Stimulated activated CD4-positive, alpha-beta T cell treated with anti-CD3 and anti-CD28 coated beads, Interleukin-2, amount 100 ng/mL, for 24 hours (primary cell): Measurements from ENCODE around the gene CERK.
"Not testable (repeated sequence)": the region's sequence is repeated elsewhere in the genome, so short reads cannot be mapped to it uniquely, and the experiment has no call there.

Source experiments
- DNase-seq, 2 donors: peaks; one replicate each; pipeline ENCODE4 v3.0.0-alpha.2; 2020

The CERK gene

GRCh38 chr22:46659059-46659790 lies 78.8 kb downstream of the CERK start:
- DNase-seq, result no peak

DNA sequence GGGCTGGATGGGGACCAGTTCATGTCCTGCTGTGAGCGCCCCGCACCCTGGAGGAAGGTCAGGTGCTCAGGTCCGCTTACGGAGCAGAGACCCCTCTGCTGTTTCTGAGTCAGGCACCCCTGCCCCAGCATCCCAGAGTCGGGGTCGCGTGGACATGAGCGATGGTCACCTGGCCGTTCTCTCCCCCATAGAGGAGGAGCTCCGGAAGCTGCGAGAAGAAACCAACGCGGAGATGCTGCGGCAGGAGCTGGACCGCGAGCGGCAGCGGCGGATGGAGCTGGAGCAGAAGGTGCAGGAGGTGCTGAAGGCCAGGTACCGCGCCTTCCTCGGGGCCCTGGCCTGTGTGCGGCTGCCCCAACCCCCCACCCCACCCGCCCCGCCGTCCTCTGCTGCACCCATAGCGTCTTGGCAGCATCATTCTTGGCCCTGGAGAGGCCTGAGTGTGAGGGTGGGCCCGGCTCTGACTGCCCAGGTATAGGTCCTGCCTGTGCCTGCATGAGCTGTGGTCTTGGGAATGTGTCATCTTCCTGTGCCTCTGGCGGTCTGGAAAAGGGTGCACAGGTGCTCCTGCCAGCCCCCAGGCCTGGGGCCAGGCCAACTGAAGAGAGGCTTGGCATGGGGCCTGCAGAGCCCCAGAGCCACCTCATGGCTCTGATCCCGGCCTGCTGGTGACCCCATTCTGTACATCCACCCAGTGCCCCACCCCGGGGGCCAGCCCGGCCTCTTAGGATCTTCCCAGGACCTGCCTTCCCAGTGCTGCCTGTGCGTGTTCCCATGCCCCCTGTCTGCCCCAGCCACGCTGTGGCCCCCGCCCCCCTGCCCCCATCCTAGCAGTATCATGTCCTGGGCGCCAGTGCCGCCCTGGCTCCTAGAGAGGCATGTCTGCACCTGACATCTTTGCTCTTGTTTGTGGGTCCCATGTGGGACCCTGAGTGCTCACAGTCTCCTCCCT lies 79.8 kb downstream of the CERK start:
- no peak for DNase-seq

DNA sequence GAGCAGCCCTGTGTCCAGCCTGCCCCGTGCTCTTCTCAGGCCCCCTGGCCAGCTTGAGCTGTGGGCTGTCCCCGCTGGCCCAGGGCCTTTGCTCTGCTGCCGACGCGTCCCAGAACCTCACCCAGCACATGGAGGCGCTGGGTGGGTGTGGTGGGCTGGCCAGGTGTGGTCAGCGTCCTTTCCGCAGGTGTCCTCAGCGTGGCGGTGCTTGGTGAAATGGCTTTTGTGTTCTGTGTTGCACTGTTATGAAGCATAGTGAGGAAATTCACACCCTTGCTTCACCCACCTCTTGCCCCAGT lies 80.4 kb downstream of the CERK start:
- DNase-seq, result no peak

GRCh38 chr22:46656856-46657654 lies 81.0 kb downstream of the CERK start:
- no peak for DNase-seq

DNA sequence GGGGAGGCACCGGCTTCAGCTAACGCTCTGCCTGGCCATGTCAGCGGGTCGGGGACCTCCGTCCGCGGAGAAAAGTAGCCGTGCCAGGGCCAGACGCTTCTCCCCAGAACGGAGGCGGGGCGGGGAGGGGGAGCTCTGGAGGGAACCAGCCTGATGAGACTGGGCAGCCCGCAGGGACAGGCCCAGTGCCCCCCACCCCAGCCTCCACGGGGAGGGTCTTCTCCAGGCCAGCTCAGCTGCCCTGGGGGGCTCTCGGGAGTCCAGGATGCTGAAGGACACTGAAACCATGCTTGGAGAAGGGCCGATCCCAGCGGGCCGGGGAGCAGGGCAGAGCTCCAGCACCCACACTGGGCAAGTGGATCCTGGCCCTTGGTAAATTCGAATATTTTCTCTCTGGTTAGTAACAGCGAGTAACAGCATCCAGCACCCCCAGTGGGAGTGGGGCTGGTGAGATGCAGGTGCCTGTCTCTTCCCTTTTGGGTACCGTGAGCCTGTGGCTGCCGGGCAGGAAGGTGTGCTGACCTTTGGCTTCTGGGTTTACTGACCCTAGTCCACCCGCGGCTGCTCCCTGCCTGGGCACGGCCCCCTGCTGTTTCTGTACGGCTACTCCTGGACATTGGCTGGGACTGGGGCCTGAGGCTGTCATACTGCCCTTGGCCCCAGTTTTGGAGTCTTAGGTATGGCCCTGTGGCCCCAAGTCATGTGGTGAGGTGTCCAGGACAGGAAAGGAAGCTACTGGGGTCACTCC lies 82.0 kb downstream of the CERK start:
- DNase-seq, result no peak

DNA sequence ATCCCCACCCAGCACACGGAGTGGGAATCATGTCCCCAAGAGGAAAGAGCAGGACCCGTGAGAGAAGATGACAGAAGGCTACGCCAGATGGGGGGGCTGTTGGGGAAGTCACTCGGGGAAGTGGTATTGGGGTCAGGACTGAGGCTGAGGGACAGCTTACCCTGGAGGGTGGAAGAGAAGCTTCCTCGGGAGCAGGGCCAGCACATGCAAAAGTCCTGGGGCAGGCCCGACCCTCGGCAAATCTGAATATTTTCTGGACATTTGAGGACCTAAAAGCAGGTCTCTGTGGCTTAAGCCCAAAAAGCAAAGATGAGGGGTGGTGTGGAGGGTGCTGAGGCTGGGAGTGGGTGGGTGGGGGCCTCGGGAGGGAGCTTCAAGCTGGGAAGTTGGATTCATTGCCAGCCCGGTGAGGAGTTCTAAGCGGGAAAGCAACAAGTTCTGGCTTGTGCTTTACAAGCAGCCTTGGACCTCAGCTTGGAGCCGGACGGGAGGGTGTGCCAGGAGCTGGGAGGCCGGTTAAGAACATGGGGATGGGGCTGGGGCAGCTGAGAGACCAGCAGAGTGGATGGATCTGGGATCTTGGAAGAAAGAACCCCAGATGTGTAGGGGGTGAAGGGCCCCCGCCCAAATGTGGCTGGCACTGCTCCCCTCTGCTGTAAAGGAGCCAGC lies 83.0 kb downstream of the CERK start:
- no peak for DNase-seq

- DNase-seq, result no peak
Observed at GRCh38 chr22:46654426-46654825, 83.6 kb downstream of the CERK start.

DNA sequence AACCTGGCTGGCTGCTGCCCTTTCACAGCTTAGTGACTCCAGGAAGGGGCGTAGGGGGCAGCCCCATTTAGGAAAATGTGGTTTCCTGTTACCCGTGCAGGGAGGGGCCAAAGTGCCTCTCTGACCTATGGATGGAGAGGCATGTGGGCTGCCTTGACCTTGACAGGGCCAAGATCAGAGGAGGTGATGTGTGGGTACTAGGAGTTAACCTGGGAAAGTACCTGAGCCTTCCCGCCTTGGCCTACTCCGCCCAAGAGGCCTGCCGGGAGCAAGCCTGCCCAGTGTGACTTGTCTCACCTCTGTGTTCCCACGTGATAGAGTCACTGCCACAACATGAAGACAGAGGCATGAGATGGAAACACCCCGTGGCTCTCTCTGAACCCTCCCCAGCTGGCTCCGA lies 84.5 kb downstream of the CERK start:
- DNase-seq, result peak in 1 of 2 donors; percentile 60

- no peak for DNase-seq
Observed at GRCh38 chr22:46652847-46653331, 85.2 kb downstream of the CERK start.

DNA sequence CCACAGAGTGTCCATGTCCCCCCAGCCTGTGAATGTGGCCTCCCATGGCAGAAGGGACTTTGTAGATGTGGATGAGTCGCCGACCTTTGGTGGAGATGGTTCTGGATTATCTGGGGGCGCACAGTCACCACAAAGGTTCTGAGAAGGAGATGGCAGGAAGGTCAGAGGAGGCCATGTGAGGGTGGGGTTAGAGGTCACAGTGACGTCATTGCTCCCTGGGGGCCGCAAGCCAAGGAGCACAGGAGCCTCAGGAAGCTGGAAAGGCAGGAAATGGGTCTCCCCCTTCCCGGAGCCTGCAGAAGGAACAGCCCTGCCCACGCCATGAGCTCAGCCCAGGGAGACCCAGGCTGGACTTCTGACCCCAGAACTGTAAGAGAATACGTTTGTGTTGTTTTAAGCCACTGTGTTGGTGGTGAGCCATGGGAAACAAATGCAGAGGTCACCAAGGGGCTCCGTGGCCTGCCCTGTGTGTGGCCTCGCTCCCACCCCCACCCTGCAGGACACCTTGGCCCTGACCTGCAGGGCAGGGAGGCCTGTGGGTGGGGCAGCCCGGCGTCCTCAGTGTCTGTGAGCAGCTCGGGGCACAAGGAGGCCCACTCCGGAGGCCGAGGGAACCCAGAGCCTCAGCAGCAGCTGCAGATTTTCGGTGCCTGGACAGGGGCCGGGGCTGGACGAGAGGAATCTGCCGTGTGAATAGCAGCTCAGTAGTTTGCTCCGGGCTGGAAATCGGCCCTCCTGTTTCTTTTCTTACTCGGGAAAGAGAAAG lies 85.8 kb downstream of the CERK start:
- DNase-seq, result no peak

GRCh38 chr22:46651316-46651715 lies 86.7 kb downstream of the CERK start:
- DNase-seq, result no peak

DNA sequence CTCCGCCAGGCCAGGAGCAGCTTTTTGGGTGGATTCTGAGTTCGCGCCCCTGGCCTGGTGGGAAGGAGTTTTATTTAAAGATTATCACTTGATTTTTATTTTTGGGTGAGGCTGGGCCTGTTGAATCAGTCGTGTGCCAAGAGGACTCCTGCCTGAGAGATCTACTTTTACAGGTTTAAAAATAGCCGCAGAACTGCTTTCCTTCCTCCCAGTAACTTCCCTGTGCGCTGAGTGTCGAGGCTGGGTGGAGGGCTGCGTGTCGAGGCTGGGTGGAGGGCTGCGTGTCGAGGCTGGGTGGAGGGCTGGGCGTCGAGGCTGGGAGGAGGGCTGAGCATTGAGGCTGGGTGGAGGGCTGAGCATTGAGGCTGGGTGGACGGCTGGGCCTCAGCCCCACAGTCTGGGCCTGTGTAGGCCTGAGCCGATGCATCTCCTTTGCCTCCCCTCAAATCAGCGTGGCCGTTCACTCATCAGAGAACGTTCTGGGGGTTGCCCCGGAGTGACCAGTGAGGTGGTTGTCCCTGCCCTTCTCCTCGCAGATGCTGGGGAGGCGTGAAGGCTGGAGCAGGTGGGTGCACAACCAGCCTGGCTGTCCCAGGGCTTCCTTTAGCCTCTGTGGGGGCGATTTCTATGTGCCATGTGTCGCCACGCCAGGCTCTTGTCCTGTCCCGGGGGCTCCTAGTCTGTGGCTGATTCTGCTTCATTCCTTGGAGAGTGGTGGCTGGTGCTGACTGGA lies 87.8 kb downstream of the CERK start:
- no peak for DNase-seq

DNA sequence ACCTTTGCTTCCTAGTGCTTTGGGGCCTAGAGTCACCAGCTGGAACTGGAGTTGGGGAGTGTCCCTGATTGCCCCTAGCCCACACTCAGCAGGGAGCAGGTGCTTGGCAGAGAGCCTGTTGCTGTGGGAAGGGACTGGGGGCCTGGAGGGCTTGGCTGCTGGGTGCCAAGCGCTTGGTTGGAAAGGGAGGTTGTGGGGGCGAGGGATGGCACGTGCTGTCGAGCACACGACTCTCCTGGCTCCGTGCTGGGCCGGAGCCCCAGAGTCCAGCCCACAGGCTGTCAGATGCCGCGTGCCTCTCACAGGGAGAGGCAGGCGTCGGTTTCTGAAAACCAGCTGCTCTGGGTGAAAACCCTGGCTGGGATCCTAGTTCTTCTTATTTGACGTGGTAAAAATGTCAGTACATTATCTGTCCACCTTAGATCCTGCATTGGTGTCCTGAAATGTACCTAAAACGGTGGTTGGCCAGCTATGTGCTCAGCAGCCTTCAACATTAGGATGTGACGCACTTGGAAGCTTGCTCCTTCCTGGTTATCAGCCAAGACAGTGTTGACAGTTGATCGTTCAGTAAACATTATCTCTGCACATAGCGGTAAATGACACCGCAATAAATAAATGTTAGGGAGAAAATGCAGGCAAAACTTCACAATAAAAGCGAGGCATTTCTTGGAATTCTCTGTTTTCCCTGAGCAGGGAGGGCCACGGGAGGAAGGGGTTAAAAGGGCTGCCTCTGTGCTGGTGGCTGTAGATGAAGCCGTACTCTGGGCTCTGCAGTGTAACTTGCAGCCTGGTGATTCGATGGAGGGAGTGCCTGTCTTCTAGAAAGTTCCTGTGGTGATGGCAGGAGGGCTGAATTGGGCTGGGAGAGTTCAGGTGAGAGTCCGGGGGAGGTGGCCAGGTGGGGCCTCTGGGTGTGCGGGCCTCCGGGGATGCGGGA lies 88.6 kb downstream of the CERK start:
- no peak for DNase-seq

- not testable (repeated sequence) for DNase-seq
Observed at GRCh38 chr22:46648225-46648820, 89.7 kb downstream of the CERK start.

GRCh38 chr22:46646531-46647215 lies 91.4 kb downstream of the CERK start:
- no peak for DNase-seq

- not testable (repeated sequence) for DNase-seq
Observed at GRCh38 chr22:46642840-46643480, 95.1 kb downstream of the CERK start.

- DNase-seq, result no peak
Observed at GRCh38 chr22:46641811-46642266, 96.2 kb downstream of the CERK start.
